HEK293 (cell line): Measurements from ENCODE around the gene TMEM203.

Experiments
- CTCF ChIA-PET: fragments of 350-600 bp; formaldehyde crosslinking; extraction: SDS; loops from one replicate; lab custom pipeline; 2021; ENCODE audit warnings: antibody characterized with exemption; lab: Yijun Ruan, JAX
- POLR2A ChIA-PET: fragments of 300-600 bp; formaldehyde crosslinking; extraction: SDS; loops from one replicate; lab custom pipeline; 2020; ENCODE audit warnings: antibody characterized with exemption, inconsistent platforms; lab: Yijun Ruan, JAX
- H3K27ac ChIP-seq: fragments of 200-500 bp; sonication (Bioruptor generic); 2 replicates; pipeline ENCODE4 v1.5.1; 2014; ENCODE audit warnings: low read depth, low read length, control low read depth, inconsistent platforms; ENCODE audit errors: extremely low read depth
- H3K36me3 ChIP-seq, 2 experiments: fragments of 200-500 bp in 1 of 2; sonication (Bioruptor generic) in 1 of 2; 1 replicate in 1 of 2; 2 replicates in 1 of 2; pipeline ENCODE4 v1.5.1; 2014 to 2017; ENCODE audit warnings: inconsistent platforms in 2 of 2, low read length in 2 of 2; ENCODE audit not compliant: control insufficient read depth in 2 of 2, insufficient read depth in 1 of 2
- H3K4me1 ChIP-seq: fragments of 200-500 bp; sonication (Bioruptor generic); 2 replicates; pipeline ENCODE4 v1.5.1; 2014; ENCODE audit warnings: mild to moderate bottlenecking, low read length, inconsistent platforms; ENCODE audit not compliant: control insufficient read depth, insufficient read depth
- H3K4me3 ChIP-seq: 2 replicates; pipeline ENCODE4 v1.5.1; 2011; ENCODE audit warnings: low read depth, mild to moderate bottlenecking, control low read depth, low read length, moderate library complexity
- H3K9me3 ChIP-seq: fragments of 200-500 bp; sonication (Bioruptor generic); 2 replicates; pipeline ENCODE4 v1.5.1; 2014; ENCODE audit warnings: low read depth, low read length, inconsistent platforms; ENCODE audit not compliant: control insufficient read depth, insufficient read depth
- EGR2 ChIP-seq: fragments of 450-650 bp; formaldehyde crosslinking; IDR thresholded peaks from 2 replicates; pipeline ENCODE4 v1.5.1; 2016; ENCODE audit warnings: low read depth, missing biosample characterization, missing genetic modification characterization
- OVOL3 ChIP-seq: fragments of 450-650 bp; formaldehyde crosslinking; IDR thresholded peaks from 2 replicates; pipeline ENCODE4 v1.5.1; 2016; ENCODE audit warnings: missing biosample characterization, missing genetic modification characterization
- PRDM2 ChIP-seq: fragments of 450-650 bp; formaldehyde crosslinking; IDR thresholded peaks from 2 replicates; pipeline ENCODE4 v1.5.1; 2016; ENCODE audit warnings: missing biosample characterization, missing genetic modification characterization, borderline replicate concordance
- SALL2 ChIP-seq: fragments of 450-650 bp; formaldehyde crosslinking; IDR thresholded peaks from 2 replicates; pipeline ENCODE4 v1.5.0; 2017; ENCODE audit warnings: missing biosample characterization, mild to moderate bottlenecking, missing genetic modification characterization, borderline replicate concordance
- ZBTB1 ChIP-seq: fragments of 450-650 bp; formaldehyde crosslinking; IDR thresholded peaks from 2 replicates; pipeline ENCODE4 v1.5.1; 2016; ENCODE audit warnings: missing biosample characterization, missing genetic modification characterization
- ZFHX2 ChIP-seq: fragments of 450-650 bp; formaldehyde crosslinking; conservative IDR thresholded peaks from 2 replicates; pipeline ENCODE4 v1.5.1; 2016; ENCODE audit warnings: missing biosample characterization, missing genetic modification characterization
- ZNF248 ChIP-seq: fragments of 450-650 bp; formaldehyde crosslinking; IDR thresholded peaks from 2 replicates; pipeline ENCODE4 v1.5.1; 2017; ENCODE audit warnings: missing biosample characterization, missing genetic modification characterization
- ZNF292 ChIP-seq: fragments of 450-650 bp; formaldehyde crosslinking; IDR thresholded peaks from 2 replicates; pipeline ENCODE4 v1.5.1; 2016; ENCODE audit warnings: low read depth, missing biosample characterization, missing genetic modification characterization, borderline replicate concordance
- ZNF529 ChIP-seq: fragments of 450-650 bp; formaldehyde crosslinking; IDR thresholded peaks from 2 replicates; pipeline ENCODE4 v1.5.1; 2017; ENCODE audit warnings: missing genetic modification characterization, missing biosample characterization; ENCODE audit not compliant: insufficient replicate concordance
- ZNF623 ChIP-seq: fragments of 450-650 bp; formaldehyde crosslinking; IDR thresholded peaks from 2 replicates; pipeline ENCODE4 v1.5.1; 2016; ENCODE audit warnings: missing biosample characterization, missing genetic modification characterization
- ZNF639 ChIP-seq: fragments of 450-650 bp; formaldehyde crosslinking; IDR thresholded peaks from 2 replicates; pipeline ENCODE4 v1.5.1; 2016; ENCODE audit warnings: missing biosample characterization, missing genetic modification characterization
- ZNF660 ChIP-seq: fragments of 450-650 bp; IDR thresholded peaks from 2 replicates; pipeline ENCODE4 v1.5.1; 2018; ENCODE audit warnings: missing biosample characterization, mild to moderate bottlenecking, missing genetic modification characterization
- TF ChIP-seq, protein P1 (sequence below): fragments of 450-650 bp; formaldehyde crosslinking; IDR thresholded peaks from 2 replicates; pipeline ENCODE4 v1.5.0; 2017; ENCODE audit warnings: missing biosample characterization, missing genetic modification characterization, borderline replicate concordance

Gene TMEM203

DNA sequence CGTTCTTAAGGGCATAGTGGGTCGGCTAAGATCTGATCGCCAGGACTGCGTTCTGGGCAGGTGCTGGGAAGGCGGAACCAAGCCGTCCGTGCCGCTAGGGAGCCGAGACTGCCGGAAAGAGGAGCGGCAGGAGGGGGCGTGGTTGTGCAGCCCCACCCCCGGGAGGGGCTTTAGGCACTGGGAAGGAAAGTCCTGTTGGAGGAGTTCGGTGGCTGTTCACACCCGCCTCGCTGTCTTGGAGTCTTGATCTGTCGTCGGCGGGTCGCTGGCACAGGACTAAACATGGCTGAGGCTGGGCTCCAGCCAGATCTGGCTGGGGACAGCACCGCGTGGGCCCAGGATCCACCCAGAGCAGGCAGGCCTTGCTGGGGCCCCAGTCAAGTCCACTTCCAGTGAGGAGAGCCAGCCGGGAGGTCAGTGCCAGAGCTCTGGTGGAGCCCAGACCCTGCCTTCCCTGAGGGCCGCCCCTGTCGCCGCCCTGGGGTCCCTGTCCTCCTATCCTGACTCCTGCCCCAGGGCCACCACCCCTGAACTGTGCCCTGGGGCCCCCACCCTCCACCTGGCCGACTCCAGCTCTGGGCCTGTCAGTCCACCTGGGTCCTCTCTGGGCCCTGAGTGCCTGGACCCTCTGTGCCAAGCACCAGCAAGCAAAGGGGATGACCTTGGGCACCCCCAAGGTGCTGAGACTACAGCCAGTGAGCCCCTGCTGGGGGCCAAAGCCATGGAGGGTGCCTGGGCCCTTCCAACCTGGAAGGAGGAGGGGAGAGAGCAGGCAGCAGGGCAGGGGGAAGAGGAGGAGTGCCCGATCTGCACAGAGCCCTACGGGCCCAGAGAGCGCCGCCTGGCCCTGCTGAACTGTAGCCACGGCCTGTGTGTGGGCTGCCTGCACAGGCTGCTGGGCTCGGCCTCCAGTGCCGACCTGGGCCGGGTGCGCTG lies 12.1 kb upstream of the TMEM203 start (continued):
- TF ChIP-seq ZNF639 (tag by site-specific recombination) (no peak), ZNF529 (tag by site-specific recombination) (no peak), ZNF660 (0 out of 2 replicates have a peak, but pooled peaks have one; percentile 10), ZNF623 (no peak), SALL2 (tag by site-specific recombination) (no peak), ZNF292 (tag by site-specific recombination) (no peak), OVOL3 (tag by site-specific recombination) (no peak)
- TF ChIP-seq, protein P1, sequence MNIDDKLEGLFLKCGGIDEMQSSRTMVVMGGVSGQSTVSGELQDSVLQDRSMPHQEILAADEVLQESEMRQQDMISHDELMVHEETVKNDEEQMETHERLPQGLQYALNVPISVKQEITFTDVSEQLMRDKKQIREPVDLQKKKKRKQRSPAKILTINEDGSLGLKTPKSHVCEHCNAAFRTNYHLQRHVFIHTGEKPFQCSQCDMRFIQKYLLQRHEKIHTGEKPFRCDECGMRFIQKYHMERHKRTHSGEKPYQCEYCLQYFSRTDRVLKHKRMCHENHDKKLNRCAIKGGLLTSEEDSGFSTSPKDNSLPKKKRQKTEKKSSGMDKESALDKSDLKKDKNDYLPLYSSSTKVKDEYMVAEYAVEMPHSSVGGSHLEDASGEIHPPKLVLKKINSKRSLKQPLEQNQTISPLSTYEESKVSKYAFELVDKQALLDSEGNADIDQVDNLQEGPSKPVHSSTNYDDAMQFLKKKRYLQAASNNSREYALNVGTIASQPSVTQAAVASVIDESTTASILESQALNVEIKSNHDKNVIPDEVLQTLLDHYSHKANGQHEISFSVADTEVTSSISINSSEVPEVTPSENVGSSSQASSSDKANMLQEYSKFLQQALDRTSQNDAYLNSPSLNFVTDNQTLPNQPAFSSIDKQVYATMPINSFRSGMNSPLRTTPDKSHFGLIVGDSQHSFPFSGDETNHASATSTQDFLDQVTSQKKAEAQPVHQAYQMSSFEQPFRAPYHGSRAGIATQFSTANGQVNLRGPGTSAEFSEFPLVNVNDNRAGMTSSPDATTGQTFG (tag by site-specific recombination), result no peak

- ChIA-PET CTCF (interaction anchor here (1.0 to 1.4 kb wide), 3 partner anchors 8 to 35 kb away, joined by 3 read pairs; no protein-coding TSS in a partner anchor), POLR2A (interaction anchor here (0.6 to 17.2 kb wide), 7 partner anchors 6 to 96 kb away, joined by 3 to 304 read pairs (median 8); partner anchors contain the start of genes CYSRT1, NDOR1, RNF208 and RNF224)
- Histone ChIP-seq H3K36me3 (peaks cover 0 to 81% of the 10 kb centered on the region in 2 experiments; a peak in 1 of 3 replicates), H3K9me3 (no peaks in the 10 kb centered on the region), H3K27ac (no peak overlapping the region), H3K4me3 (no peak overlapping the region), H3K4me1 (no peaks in the 10 kb centered on the region)
- TF ChIP-seq ZNF248 (no peak), PRDM2 (tag by site-specific recombination) (no peak), EGR2 (peak; percentile 51), ZFHX2 (tag by site-specific recombination) (peak; percentile 46), ZBTB1 (tag by site-specific recombination) (no peak)
Measured at GRCh38 chr9:137216188-137216965, 10.9 kb upstream of the TMEM203 start.
